ENCODE results near the gene CDCA3. TPM values are rescaled to one million over a fixed set of nuclear protein-coding genes. Genes with fewer than 3 reads are reported as not detected.
"Not testable (repeated sequence)": the region's sequence is repeated elsewhere in the genome, so short reads cannot be mapped to it uniquely, and the experiment has no call there.

CDCA3 gene
- total and polyA plus RNA-seq, 4 experiments from 2014 or later: 0.09 to 2.0 (median 0.83) TPM

- Histone ChIP-seq H3K4me3 (ENCODE audit: low read length in 2 of 2) (peak overlapping the region; percentile 74 to 93), H3K27me3 (ENCODE audit: insufficient read depth, low read length) (no peaks in the 10 kb centered on the region), H3K36me3 (ENCODE audit: insufficient read depth, low read length) (no peaks in the 10 kb centered on the region), H3K9me3 (ENCODE audit: control insufficient read depth in 1 of 2, low read length in 2 of 2) (no peaks in the 10 kb centered on the region), H3K27ac (ENCODE audit: low read depth, low read length) (peak overlapping the region; percentile 91), H3K4me1 (ENCODE audit: insufficient read depth, low read length) (peaks cover 16% of the 10 kb centered on the region)
- CTCF ChIA-PET (ENCODE audit: partially characterized antibody): interaction anchor here (0.6 to 4.4 kb wide), 20 partner anchors 8 to 217 kb away, joined by 3 to 151 read pairs (median 4); partner anchors contain the start of genes C1RL, CDCA3, LRRC23 and SPSB2
- peaks cover 5 to 15% (median 11%) of the 10 kb centered on the region in 4 donors for H3K4me1 Mint-ChIP-seq
- no peaks in the 10 kb centered on the region for H3K27me3 Mint-ChIP-seq
- no peaks in the 10 kb centered on the region for H3K36me3 Mint-ChIP-seq
- POLR2A ChIA-PET (ENCODE audit: partially characterized antibody): interaction anchor here (0.7 to 4.0 kb wide), 35 partner anchors 9 to 351 kb away, joined by 3 to 133 read pairs (median 6); partner anchors contain the start of genes ATN1, C12orf57, CDCA3 and COPS7A
- no peak for DNase-seq
- H3K4me3 Mint-ChIP-seq: peak overlapping the region; percentile 82 to 87 (median 84)
- no peaks in the 10 kb centered on the region for H3K9me3 Mint-ChIP-seq
- peak overlapping the region; percentile 92 to 98 (median 95) for H3K27ac Mint-ChIP-seq
- intact Hi-C loops (cut with micrococcal nuclease): loop anchor here (1.0 kb wide), 5 partner anchors 13 to 127 kb away; partner anchors contain the start of genes ENO2, LPCAT3, LRRC23 and SPSB2
Measured at GRCh38 chr12:6891646-6892001, 40.5 kb upstream of the CDCA3 start.

DNA sequence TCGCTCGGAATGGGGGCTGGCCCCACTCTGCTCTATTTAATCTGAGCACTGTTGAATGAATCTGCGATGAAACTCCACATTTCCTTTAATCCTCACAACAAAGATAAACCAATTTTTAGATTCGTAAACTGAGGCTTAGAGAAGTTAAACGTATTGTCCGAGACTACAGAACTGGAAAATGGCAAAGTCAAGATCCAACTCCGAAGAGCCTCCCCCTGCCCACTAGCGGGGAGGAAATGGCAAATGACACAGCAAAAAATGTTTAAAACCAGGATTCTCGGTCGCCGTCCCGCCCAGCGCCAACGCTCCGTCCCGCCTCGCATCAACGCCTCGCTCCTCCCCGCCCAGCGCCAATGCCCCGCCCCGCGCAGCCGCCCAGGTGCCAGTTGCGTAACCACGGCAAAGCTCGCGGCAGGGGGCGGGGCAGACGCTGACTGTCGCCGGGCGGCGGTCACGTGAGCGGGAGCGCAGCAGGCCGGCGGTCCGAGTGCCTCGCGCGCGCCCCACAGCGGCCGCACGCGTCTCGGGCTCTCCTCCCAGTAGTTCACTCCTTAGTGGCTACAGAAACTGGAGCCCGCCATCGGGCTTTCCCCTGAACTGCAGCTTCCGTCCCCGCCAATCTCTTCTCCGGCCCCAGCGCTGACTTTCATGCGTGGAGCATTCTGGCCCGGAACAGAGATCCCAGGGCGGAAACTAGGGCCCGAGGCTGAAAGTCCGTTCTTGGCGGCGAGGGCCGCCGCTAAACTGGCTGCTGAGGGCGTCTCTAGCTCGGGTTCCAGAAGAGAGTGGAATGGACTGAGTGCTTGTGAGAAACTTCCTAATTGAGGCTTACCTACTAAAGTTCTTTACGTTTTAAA lies 39.9 kb upstream of the CDCA3 start:
- peak; percentile 97 to 98 (median 98) for DNase-seq
- Histone ChIP-seq H3K9me3 (ENCODE audit: control insufficient read depth in 1 of 2, low read length in 2 of 2) (no peaks in the 10 kb centered on the region), H3K4me3 (ENCODE audit: low read length in 2 of 2) (peak overlapping the region; percentile 74 to 93), H3K27ac (ENCODE audit: low read depth, low read length) (peak overlapping the region; percentile 91), H3K36me3 (ENCODE audit: insufficient read depth, low read length) (no peaks in the 10 kb centered on the region), H3K4me1 (ENCODE audit: insufficient read depth, low read length) (peaks cover 16% of the 10 kb centered on the region), H3K27me3 (ENCODE audit: insufficient read depth, low read length) (no peaks in the 10 kb centered on the region)
- Mint-ChIP-seq H3K4me1 (peaks cover 5 to 15% (median 11%) of the 10 kb centered on the region in 4 donors), H3K27ac (peak overlapping the region; percentile 92 to 98 (median 95)), H3K27me3 (no peaks in the 10 kb centered on the region), H3K4me3 (peak overlapping the region; percentile 82 to 87 (median 85)), H3K36me3 (no peaks in the 10 kb centered on the region), H3K9me3 (no peaks in the 10 kb centered on the region)
- CTCF ChIA-PET (ENCODE audit: partially characterized antibody): interaction anchor here (0.6 to 4.4 kb wide), 21 partner anchors 9 to 218 kb away, joined by 3 to 151 read pairs (median 4); partner anchors contain the start of genes C1RL, CDCA3, LRRC23 and SPSB2
- intact Hi-C loops (cut with micrococcal nuclease): loop anchor here (1.0 kb wide), 5 partner anchors 13 to 127 kb away; partner anchors contain the start of genes ENO2, LPCAT3, LRRC23 and SPSB2
- POLR2A ChIA-PET (ENCODE audit: partially characterized antibody): interaction anchor here (0.7 to 4.0 kb wide), 39 partner anchors 9 to 422 kb away, joined by 3 to 133 read pairs (median 6); partner anchors contain the start of genes ATN1, C12orf57, CDCA3 and COPS7A

DNA sequence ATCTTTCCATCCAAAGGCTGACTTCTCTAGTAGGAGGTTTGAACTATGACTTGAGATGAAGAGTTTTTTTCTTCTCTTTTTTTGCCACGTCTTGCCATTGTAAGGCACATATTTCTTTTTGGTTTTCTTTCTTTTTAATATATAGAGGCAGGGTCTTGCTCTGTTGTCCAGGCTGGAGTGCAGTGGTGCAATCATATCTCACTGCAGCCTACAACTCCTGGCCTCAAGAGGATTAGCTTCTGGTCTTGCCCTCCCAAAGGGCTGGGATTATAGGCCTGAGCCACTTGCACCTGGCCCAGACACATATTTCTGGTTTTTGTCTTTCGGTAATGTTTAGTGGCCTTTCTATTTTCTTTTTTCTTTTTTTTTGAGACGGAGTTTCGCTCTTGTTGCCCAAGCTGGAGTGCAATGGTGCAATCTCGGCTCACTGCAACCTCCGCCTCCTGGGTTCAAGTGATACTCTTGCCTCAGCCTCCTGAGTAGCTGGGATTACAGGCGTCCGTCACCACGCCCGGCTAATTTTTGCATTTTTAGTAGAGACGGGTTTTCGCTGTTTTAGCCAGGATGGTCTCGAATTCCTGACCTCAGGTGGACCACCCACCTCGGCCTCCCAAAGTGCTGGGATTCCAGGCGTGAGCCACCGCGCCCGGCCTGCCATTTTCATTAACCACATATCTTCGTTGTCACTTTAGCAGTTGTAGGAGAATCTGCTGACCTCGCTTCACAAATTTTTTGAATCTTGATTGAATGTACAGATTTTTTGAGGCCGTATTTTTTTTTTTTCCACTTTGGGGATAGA lies 38.9 kb upstream of the CDCA3 start:
- DNase-seq; H3K9me3 Mint-ChIP-seq; H3K36me3 ChIP-seq (ENCODE audit: insufficient read depth, low read length); H3K27ac ChIP-seq (ENCODE audit: low read depth, low read length); H3K4me3 ChIP-seq (ENCODE audit: low read length in 2 of 2); H3K9me3 ChIP-seq (ENCODE audit: control insufficient read depth in 1 of 2, low read length in 2 of 2); H3K27me3 ChIP-seq (ENCODE audit: insufficient read depth, low read length); H3K36me3 Mint-ChIP-seq; H3K27me3 Mint-ChIP-seq; intact Hi-C loops (cut with micrococcal nuclease): not testable (repeated sequence)
- peaks cover 16% of the 10 kb centered on the region for H3K4me1 ChIP-seq (ENCODE audit: insufficient read depth, low read length)
- Mint-ChIP-seq H3K4me3 (peak overlapping the region in 7 of 8 donors; percentile 82 to 87 (median 85)), H3K27ac (peak overlapping the region in 6 of 7 donors; percentile 90 to 98 (median 92)), H3K4me1 (peaks cover 5 to 15% (median 11%) of the 10 kb centered on the region in 4 donors)
- POLR2A ChIA-PET (ENCODE audit: partially characterized antibody): interaction anchor here (1.5 to 4.0 kb wide), 2 partner anchors 19 to 62 kb away, joined by 6 to 133 read pairs; partner anchors contain the start of gene SPSB2
- CTCF ChIA-PET (ENCODE audit: partially characterized antibody): interaction anchor here (1.0 kb wide), 2 partner anchors 17 to 20 kb away, joined by 3 to 5 read pairs; partner anchors contain the start of gene SPSB2

DNA sequence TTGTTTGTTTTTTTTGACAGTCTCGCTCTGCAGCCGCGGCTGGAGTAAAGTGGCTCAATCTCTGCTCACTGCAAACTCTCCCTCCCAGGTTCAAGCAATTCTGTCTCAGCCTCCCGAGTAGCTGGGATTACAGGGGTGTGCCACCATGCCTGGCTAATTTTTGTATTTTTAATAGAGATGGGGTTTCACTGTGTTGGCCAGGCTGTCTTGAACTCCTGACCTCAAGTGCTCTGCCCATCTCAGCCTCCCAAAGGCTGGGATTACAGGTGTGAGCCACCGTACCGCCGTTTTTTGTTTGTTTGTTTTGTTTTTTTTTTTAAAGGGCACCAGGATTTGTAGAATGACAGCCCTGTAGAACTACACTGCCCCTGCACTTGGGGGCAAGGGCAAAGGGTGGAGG lies 37.7 kb upstream of the CDCA3 start:
- H3K9me3 ChIP-seq (ENCODE audit: control insufficient read depth in 1 of 2, low read length in 2 of 2); H3K4me3 ChIP-seq (ENCODE audit: low read length in 2 of 2); H3K36me3 Mint-ChIP-seq; DNase-seq; H3K27me3 Mint-ChIP-seq; H3K9me3 Mint-ChIP-seq; H3K27ac ChIP-seq (ENCODE audit: low read depth, low read length); H3K27me3 ChIP-seq (ENCODE audit: insufficient read depth, low read length); intact Hi-C loops (cut with micrococcal nuclease); H3K4me3 Mint-ChIP-seq; H3K36me3 ChIP-seq (ENCODE audit: insufficient read depth, low read length): not testable (repeated sequence)
- Mint-ChIP-seq H3K27ac (peak overlapping the region in 3 of 7 donors; percentile 9 to 65 (median 30)), H3K4me1 (peaks cover 5 to 15% (median 11%) of the 10 kb centered on the region in 4 donors)
- H3K4me1 ChIP-seq (ENCODE audit: insufficient read depth, low read length): peaks cover 16% of the 10 kb centered on the region
- POLR2A ChIA-PET (ENCODE audit: partially characterized antibody): interaction anchor here (1.6 to 4.0 kb wide), 2 partner anchors 16 to 18 kb away, joined by 3 to 133 read pairs; partner anchors contain the start of gene SPSB2
- CTCF ChIA-PET (ENCODE audit: partially characterized antibody): interaction anchor here (1.0 kb wide), 1 partner anchor 19 kb away, joined by 3 read pairs; no protein-coding TSS in a partner anchor

GRCh38 chr12:6888360-6888759 lies 37.3 kb upstream of the CDCA3 start:
- H3K27me3 Mint-ChIP-seq: no peaks in the 10 kb centered on the region
- POLR2A ChIA-PET (ENCODE audit: partially characterized antibody): interaction anchor here (1.6 to 1.7 kb wide), 2 partner anchors 14 to 16 kb away, joined by 3 read pairs; partner anchors contain the start of gene SPSB2
- no peaks in the 10 kb centered on the region for H3K36me3 ChIP-seq (ENCODE audit: insufficient read depth, low read length)
- H3K36me3 Mint-ChIP-seq: peaks cover 0 to 9% of the 10 kb centered on the region in 2 donors
- H3K27ac ChIP-seq (ENCODE audit: low read depth, low read length): no peak overlapping the region
- H3K27me3 ChIP-seq (ENCODE audit: insufficient read depth, low read length): no peaks in the 10 kb centered on the region
- peaks cover 16% of the 10 kb centered on the region for H3K4me1 ChIP-seq (ENCODE audit: insufficient read depth, low read length)
- no peaks in the 10 kb centered on the region for H3K9me3 ChIP-seq (ENCODE audit: control insufficient read depth in 1 of 2, low read length in 2 of 2)
- H3K4me1 Mint-ChIP-seq: peaks cover 5 to 15% (median 11%) of the 10 kb centered on the region in 4 donors
- no peak overlapping the region for H3K4me3 ChIP-seq (ENCODE audit: low read length in 2 of 2)
- H3K27ac Mint-ChIP-seq: peak overlapping the region in 2 of 7 donors; percentile 7 to 9
- no peaks in the 10 kb centered on the region for H3K9me3 Mint-ChIP-seq
- intact Hi-C loops (cut with micrococcal nuclease): no loop called here
- no peak for DNase-seq
- H3K4me3 Mint-ChIP-seq: no peak overlapping the region
- CTCF ChIA-PET (ENCODE audit: partially characterized antibody): interaction anchor here (1.4 kb wide), 1 partner anchor 16 kb away, joined by 5 read pairs; the partner anchor contains the start of gene SPSB2

- H3K27ac Mint-ChIP-seq: no peak overlapping the region
Measured at GRCh38 chr12:6887460-6887859, 36.4 kb upstream of the CDCA3 start.

More at GRCh38 chr12:6887460-6887859, 36.4 kb upstream of the CDCA3 start:
- H3K4me1 ChIP-seq (ENCODE audit: insufficient read depth, low read length): peaks cover 16% of the 10 kb centered on the region
- peaks cover 0 to 9% of the 10 kb centered on the region in 2 donors for H3K36me3 Mint-ChIP-seq
- H3K9me3 Mint-ChIP-seq: no peaks in the 10 kb centered on the region
- no peak overlapping the region for H3K4me3 ChIP-seq (ENCODE audit: low read length in 2 of 2)
- intact Hi-C loops (cut with micrococcal nuclease): no loop called here
- H3K27ac ChIP-seq (ENCODE audit: low read depth, low read length): no peak overlapping the region
- DNase-seq: no peak
- no peaks in the 10 kb centered on the region for H3K27me3 ChIP-seq (ENCODE audit: insufficient read depth, low read length)
- H3K27me3 Mint-ChIP-seq: no peaks in the 10 kb centered on the region
- peaks cover 5 to 15% (median 11%) of the 10 kb centered on the region in 4 donors for H3K4me1 Mint-ChIP-seq
- H3K4me3 Mint-ChIP-seq: no peak overlapping the region
- H3K9me3 ChIP-seq (ENCODE audit: control insufficient read depth in 1 of 2, low read length in 2 of 2): no peaks in the 10 kb centered on the region
- no peaks in the 10 kb centered on the region for H3K36me3 ChIP-seq (ENCODE audit: insufficient read depth, low read length)
- ChIA-PET CTCF (ENCODE audit: partially characterized antibody) (interaction anchor here (1.3 to 1.4 kb wide), 2 partner anchors 15 to 257 kb away, joined by 4 to 5 read pairs; partner anchors contain the start of gene SPSB2), POLR2A (ENCODE audit: partially characterized antibody) (interaction anchor here (1.1 to 1.7 kb wide), 3 partner anchors 13 to 18 kb away, joined by 3 to 4 read pairs (median 3); partner anchors contain the start of gene SPSB2)

Data from CD4-positive, alpha-beta memory T cell (primary cell).